HG02840 (cell line): ENCODE results near the gene FNDC1.
"Not testable (repeated sequence)": the region's sequence is repeated elsewhere in the genome, so short reads cannot be mapped to it uniquely, and the experiment has no call there.

Experiments
- ATAC-seq: cut with Tn5 transposase; IDR thresholded peaks from one replicate; pipeline ENCODE4 v1.9.1; 2021; ENCODE audit warnings: mild to moderate bottlenecking, moderate library complexity, moderate number of reproducible peaks; ENCODE audit not compliant: unreplicated experiment, low FRiP score

FNDC1 gene

GRCh38 chr6:159252955-159253508 lies 83.8 kb downstream of the FNDC1 start:
- no peak for ATAC-seq

DNA sequence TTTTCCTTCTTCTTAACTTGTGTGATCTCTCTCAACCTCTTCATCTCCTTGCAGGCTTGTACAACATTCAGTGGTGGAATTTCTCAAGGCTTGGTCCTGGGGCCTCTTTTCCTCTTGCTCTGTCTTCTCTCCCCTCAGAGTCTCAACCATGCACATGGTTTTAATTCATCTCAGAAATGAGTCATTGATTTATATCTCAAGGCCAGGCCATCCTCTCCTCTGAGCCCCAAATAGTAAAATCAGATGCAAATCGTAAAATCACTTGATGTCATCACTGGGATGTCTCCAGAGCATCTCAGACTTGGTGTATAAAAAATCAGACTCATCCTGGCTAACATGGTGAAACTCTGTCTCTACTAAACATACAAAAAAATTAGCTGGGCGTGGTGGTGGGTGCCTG lies 85.0 kb downstream of the FNDC1 start:
- no peak for ATAC-seq

DNA sequence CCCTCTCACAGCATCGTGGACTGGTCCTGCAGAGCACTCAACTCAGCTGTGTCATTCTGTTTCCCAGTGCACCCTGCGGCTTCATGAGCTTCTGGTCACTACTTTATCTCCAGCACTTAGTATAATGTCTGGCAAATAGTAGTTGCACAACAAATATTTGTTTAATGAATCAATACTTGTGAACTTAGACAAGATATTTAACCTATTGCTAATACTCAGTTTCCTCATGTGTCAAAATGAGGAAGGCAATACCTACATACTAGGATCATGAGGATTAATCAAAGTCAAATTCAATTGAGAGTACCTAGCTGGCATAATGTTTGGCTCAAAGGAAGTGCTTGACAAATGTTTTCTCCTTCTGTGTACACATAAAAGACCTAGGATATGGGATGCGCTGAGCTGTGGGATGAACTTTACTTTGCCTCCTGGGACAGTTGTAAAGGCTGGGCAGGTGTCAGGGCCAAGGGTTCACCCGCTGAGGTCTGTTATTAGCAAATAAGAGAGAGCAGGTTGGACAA lies 86.3 kb downstream of the FNDC1 start:
- no peak for ATAC-seq

- no peak for ATAC-seq
Observed at GRCh38 chr6:159256128-159256527, 86.9 kb downstream of the FNDC1 start.

- no peak for ATAC-seq
Observed at GRCh38 chr6:159257846-159258245, 88.6 kb downstream of the FNDC1 start.

DNA sequence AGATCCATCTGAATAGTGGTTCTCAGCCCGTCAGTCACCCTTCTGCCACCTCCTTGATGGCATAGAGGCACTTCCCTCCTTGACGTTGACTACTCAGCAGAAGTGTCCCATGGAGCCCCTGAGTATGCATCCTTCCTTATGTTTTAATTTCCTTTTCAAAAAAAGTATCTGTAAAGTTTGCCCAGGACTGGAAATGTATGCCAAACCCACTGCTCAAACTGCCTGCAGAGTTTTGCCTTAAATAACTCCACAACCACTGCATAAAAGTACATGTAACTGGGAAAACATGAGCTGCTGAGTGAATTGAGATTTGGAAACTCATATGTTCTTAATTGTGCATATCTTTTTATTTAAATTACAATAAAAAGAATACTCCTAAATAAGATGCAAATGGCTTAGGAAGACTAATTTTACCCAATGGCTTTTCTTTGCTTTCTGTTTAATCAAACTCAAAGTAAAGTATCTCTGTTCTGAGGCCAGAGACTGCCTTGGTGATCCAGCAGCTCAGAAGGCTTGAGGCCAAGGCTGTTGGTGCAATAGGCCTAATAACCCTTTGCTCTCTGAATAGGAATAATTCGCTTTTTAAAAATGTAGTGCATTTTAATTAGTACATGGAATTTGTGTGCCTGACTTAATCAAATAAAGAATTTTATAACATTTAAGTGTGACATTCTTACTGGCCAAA lies 90.4 kb downstream of the FNDC1 start:
- no peak for ATAC-seq

DNA sequence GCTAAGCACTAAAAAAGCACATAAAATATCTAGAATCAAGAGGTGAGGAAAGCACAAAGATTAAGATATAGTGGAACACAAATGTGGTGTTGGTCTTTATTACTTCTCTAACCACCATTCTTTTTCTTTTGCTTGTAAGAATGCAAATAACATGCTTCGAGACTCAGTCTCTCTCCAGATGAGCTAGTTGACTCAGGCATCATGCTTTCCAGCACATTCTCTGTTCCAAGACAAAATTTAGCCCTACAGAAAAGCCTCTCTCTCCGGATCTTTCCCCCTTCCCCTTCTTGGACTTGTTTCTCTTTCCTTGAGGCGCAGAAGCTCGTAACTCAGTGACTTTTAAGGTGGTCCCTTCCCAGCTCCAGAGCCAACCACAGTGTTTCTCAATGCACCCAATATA lies 91.0 kb downstream of the FNDC1 start:
- ATAC-seq = no peak

- ATAC-seq = no peak
Observed at GRCh38 chr6:159261995-159262394, 92.8 kb downstream of the FNDC1 start.

- no peak for ATAC-seq
Observed at GRCh38 chr6:159262586-159262985, 93.4 kb downstream of the FNDC1 start.

DNA sequence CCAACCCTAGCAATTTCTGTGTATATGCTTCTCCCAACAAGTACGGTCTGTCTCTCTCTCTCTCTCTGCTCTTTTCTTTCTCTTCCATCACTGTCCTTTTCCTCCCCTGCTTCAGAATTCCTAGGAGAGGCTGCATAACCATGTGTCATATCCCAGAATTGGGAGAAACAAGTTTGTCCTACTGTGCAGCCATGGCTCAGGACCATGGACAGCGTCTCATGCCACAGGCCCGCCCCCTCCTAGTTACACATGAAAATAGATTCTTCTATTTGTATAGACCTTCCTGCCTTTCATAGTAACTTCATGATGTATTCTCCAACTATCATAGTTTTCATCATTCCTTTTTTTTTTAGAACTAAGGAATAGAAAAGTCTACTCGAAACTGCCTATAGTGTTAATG lies 98.0 kb downstream of the FNDC1 start:
- ATAC-seq = no peak

- no peak for ATAC-seq
Observed at GRCh38 chr6:159268511-159268910, 99.3 kb downstream of the FNDC1 start.

DNA sequence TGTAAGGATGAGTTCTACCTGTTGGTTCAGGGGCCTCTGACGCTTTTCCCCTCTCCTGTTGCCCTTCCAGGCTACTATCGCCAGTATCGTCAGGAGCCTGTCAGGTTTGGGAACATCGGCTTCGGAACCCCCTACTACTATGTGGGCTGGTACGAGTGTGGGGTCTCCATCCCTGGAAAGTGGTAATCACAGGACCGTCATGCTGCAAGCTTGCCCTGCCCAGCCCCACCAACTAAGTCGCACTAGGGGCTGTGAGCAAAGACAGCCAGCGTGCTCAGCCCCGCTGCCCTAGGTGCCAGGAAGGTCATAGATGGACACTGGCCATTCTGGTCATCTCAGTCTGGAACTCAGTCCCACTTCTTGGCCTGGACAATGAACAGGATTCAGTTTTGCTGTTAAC lies 102.1 kb downstream of the FNDC1 start:
- no peak for ATAC-seq

DNA sequence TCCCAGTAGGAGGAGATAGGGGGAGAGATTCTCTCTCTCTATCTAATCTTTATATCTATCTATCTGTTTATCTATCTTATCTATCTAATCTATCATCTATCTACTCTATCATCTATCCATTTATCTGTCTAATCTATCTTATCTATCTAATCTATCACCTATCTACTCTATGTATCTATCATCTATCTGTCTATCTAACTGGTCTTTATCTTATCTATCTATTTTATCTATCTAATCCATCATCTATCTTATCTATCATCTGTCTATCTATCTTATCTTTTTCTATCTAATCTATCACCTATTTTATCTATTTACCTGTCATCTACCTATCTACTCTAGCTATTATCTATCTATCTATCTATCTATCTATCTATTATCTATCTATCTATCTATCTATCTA lies 109.4 kb downstream of the FNDC1 start:
- no peak for ATAC-seq

DNA sequence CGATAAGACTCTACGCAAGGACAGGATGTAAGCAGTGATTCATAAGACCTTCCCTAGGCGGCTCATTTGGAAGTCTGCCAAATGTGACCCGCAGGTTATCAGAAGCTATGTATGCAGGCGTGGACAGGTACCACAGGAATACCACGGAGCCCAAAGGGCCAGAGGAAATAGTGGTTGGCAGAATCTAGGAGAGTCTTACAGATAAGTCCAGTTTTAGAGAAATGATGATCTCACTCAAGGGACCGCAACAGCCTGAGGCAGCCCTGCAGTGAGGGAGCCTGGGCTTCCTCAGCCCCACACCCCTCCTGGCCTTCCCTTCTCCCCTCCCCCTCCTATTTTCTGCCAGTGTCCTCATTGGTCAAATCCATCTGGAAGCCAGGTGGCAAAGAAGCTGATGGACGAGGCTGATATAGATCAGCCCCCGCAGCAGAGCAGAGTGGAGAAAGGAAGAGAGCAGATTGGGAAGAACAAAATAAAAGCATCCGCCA lies 110.6 kb downstream of the FNDC1 start:
- ATAC-seq = no peak

DNA sequence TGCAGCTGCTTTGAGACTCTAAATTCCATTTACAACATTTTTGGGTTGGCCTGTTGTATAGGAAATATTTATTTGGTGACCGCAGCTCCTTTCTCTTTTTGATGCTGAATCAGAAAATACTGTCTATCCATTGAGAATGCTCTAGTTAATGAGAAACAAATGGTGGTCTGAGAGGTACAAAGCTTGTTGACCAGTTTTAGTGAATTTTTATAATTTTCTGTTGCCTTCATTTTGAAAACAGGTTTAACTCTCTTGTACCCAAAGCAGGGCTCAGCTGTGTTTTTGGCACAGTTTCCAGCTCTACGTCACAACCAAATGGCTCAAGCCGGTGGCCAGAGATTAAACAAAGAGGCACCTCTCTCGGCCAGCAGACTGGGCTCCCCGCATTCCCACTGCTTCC lies 113.2 kb downstream of the FNDC1 start:
- no peak for ATAC-seq

DNA sequence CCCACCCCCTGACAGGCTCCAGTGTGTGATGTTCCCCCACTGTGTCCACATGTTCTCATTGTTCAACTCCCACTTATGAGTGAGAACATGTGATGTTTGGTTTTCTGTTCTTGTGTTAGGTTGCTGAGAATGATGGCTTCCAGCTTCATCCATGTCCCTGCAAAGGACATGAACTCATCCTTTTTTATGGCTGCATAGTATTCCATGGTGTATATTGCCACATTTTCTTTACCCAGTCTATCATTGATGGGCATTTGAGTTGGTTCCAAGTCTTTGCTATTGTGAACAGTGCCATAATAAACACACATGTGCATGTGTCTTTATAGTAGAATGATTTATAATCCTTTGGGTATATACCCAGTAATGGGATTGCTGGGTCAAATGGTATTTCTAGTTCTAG lies 115.5 kb downstream of the FNDC1 start:
- ATAC-seq = not testable (repeated sequence)

DNA sequence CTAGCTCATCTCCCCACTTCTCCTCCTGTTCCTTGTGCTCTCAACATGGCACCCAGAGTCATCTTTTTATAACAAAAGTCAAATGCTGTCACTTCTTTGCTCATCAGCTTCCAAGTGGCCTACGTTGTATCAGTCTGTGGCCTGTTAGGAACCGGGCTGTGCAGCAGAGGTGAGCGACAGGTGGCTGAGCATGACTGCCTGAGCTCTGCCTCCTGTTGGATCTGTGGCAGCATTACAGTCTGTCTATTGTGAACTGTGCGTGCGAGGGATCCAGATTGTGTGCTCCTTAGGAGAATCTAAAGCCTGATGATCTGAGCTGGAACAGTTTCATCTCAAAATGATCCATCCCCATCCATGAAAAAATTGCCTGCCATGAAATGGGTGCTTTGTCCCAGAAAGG lies 129.6 kb downstream of the FNDC1 start:
- ATAC-seq = no peak

GRCh38 chr6:159299566-159299965 lies 130.4 kb downstream of the FNDC1 start:
- no peak for ATAC-seq

DNA sequence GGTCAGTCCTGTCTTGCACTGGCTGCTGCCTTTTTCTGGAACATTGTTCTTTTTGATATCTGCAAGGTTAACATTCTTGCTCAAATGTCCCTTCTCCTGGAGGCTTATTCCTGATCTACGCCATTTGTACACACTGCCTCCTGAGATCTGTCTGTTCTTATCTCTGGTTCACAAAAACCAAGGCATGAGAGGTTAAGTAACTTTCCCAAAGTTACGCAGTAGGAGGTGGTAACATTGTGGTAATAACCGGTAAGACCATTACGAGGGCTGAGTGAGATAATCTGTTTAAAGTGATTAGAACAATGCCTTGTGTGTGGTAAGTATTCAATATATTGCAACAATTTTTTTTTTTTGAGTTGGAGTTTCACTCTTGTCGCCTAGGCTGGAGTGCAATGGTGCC lies 132.1 kb downstream of the FNDC1 start:
- ATAC-seq = no peak

- ATAC-seq = no peak
Observed at GRCh38 chr6:159301810-159302593, 132.8 kb downstream of the FNDC1 start.

DNA sequence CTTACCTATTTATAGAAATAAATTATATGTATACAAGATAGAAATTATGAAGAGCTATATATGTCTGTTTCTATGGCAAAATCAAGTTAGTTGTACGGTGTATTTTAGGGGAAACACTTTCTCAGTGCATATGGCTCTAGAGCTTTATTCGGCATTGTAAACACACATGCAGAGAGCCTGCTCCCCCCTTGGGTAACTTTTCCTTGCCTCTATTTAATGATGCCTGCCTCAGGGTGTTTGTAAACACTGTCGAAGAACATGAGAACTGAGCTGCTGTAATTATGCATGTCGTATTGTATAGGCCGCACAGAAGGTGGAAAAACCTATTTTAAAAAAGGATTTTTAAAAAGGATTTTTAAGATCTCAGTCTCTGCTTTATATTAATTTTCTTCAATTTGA lies 133.4 kb downstream of the FNDC1 start:
- ATAC-seq = no peak
